RWPE1 (cell line): ENCODE measurements around the gene TMEM129.
"Not testable (repeated sequence)": the region's sequence is repeated elsewhere in the genome, so short reads cannot be mapped to it uniquely, and the experiment has no call there.

ENCODE experiments used
- CTCF ChIA-PET: fragments of 350-600 bp; sonication (Branson Sonifier 250); formaldehyde crosslinking; extraction: SDS; loops from one replicate; lab custom pipeline; 2021; lab: Yijun Ruan, JAX
- POLR2A ChIA-PET: fragments of 400-600 bp; formaldehyde crosslinking; extraction: SDS; loops from one replicate; lab custom pipeline; 2020; ENCODE audit warnings: antibody characterized with exemption; ENCODE audit not compliant: low non-redundant PET; lab: Yijun Ruan, JAX
- DNase-seq: peaks from one replicate; pipeline ENCODE4 v3.0.0; 2012; ENCODE audit warnings: low spot score
- H3K27ac ChIP-seq: fragments of 450-650 bp; 2 replicates; pipeline ENCODE4 v1.5.1; 2017
- TF ChIP-seq, protein P1 (sequence below): fragments of 450-650 bp; conservative IDR thresholded peaks from 2 replicates; pipeline ENCODE4 v1.5.1; 2017; ENCODE audit warnings: low read depth, mild to moderate bottlenecking

The TMEM129 gene

DNA sequence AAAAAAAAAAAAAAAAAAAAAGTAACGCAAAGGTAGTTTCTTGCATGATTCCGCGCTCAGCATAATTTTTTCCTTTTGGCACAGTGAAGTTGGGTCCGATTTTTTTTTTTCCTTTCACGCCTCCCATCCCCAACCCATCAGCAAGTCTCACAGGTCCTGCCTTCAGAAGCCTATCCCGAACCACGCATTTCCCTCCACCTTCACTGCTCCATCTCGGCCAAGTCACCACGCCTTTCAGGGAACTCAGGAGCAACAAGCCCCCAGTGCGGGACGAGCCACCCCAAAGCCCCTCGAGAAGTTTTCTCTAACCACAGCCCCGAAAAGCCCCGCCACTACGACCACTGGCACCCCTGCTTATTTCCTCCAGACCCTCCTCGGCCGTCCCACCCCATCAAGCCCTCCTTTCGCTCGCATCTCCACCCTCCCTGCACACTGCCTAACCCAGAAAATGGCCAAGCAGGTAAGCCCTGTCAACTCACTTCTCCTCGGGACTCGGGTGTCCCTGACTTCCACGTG lies 10.0 kb downstream of the TMEM129 start:
- TF ChIP-seq, protein P1, sequence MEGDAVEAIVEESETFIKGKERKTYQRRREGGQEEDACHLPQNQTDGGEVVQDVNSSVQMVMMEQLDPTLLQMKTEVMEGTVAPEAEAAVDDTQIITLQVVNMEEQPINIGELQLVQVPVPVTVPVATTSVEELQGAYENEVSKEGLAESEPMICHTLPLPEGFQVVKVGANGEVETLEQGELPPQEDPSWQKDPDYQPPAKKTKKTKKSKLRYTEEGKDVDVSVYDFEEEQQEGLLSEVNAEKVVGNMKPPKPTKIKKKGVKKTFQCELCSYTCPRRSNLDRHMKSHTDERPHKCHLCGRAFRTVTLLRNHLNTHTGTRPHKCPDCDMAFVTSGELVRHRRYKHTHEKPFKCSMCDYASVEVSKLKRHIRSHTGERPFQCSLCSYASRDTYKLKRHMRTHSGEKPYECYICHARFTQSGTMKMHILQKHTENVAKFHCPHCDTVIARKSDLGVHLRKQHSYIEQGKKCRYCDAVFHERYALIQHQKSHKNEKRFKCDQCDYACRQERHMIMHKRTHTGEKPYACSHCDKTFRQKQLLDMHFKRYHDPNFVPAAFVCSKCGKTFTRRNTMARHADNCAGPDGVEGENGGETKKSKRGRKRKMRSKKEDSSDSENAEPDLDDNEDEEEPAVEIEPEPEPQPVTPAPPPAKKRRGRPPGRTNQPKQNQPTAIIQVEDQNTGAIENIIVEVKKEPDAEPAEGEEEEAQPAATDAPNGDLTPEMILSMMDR, result no peak
- DNase-seq, result no peak
- POLR2A ChIA-PET, result no interaction called here
- CTCF ChIA-PET, result no interaction called here
- peak overlapping the region; percentile 96 for H3K27ac ChIP-seq

DNA sequence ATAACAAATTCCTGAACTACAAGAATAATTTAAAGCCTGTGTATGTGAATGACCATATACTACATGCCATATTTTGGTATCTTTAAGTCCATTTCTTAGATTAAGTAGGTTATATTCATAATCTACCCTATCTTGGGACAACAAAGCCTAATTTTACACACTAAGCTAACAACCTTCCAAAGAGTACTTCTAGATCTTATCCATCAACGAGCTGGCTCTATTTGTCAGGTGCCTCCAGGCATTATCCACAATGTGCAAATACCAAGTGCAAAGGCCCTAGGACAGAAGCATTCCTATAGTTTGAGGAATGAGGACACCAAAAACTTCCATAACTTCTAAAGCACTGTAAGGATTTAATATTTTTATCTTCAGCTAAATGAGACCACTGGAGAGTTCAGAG lies 12.5 kb downstream of the TMEM129 start:
- CTCF ChIA-PET, result interaction anchor here (0.6 to 1.2 kb wide), 2 partner anchors 8 to 323 kb away, joined by 3 read pairs; no protein-coding TSS in a partner anchor
- no peak for DNase-seq

DNA sequence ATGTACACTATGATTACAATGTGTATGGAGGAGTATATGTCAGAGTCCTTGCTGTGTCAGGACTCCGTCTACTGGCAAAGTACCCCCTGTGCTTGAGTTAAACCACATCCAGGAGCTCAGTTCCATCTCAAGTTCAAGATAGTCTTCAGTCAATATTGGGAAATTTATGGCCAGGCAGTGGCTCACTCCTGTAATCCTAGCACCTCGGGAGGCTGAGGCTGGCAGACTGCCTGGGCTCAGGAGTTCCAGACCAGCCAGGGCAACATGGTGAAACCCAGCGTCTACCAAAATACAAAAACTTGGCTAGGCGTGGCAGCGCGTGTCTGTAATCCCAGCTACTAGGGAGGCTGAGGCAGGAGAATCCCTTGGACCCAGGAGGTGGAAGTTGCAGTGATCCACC lies 14.8 kb downstream of the TMEM129 start:
- CTCF ChIA-PET, result no interaction called here
- TF ChIP-seq, protein P1, result no peak
- peak overlapping the region; percentile 18; the same call in 1 of the 2 replicates for H3K27ac ChIP-seq
- no peak for DNase-seq
- POLR2A ChIA-PET, result no interaction called here

More for the DNA sequence above, 12.5 kb downstream of the TMEM129 start:
- TF ChIP-seq, protein P1, result no peak
- POLR2A ChIA-PET, result no interaction called here
- H3K27ac ChIP-seq, result no peak overlapping the region

DNA sequence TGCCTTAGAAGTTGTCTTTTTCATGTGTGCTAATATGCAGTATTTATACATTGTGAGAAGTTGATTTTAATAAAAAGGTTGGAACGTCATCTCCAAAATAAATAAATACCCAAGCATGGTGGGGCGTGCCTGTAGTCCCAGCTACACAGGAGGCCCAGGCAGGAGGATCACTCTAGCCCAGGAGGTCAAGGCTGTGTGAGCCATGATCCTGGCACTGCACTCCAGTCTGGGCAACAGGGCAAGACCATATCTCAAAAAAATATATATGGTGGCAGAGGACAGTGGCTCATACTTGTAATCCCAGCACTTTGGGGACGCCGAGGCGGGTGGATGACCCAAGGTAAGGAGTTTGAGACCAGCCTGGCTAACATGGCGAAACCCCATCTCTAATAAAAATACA lies 15.4 kb downstream of the TMEM129 start:
- CTCF ChIA-PET, result no interaction called here

DNA sequence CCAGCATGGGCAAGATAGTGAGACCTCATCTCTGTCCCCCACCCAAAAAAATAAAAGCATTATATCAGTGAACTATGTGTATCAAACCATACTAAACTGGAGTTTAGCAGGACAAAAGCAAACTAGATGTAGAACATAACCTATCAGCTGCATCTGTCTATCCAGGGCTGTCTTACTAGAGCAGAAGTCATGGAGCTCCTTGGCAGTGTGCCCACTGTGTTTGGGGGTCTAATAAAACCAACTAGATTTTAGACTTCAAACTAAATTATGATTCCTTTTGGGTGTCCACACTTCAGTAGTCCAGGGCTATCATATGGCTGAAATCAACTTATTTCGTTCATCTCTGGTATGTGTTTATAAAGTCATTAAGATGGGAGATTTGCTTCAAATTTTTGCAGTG lies 17.3 kb downstream of the TMEM129 start:
- ChIA-PET POLR2A (no interaction called here), CTCF (no interaction called here)
- no peak overlapping the region for H3K27ac ChIP-seq
- TF ChIP-seq, protein P1, result no peak
- DNase-seq, result no peak

More for the DNA sequence above, 15.4 kb downstream of the TMEM129 start:
- TF ChIP-seq, protein P1, result no peak
- POLR2A ChIA-PET, result no interaction called here
- DNase-seq, result no peak
- H3K27ac ChIP-seq, result 0 out of 2 replicates have a peak overlapping the region, but pooled peaks have one; percentile 10

DNA sequence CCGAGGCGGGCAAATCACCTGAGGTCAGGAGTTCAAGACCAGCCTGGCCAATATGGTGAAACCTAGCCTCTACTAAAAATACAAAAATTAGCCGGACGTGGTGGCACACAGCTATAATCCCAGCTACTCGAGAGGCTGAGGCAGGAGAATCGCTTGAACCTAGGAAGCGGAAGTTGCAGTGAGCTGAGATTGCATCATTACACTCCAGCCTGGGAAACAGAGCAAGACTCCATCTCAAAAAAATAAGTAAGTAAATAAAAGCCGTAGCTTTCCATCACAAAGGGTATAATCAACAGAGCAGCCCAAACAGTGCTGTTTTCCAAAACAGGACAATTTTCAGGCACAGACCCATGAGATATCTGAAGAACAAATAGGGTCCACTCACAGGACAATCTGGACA lies 19.5 kb downstream of the TMEM129 start:
- DNase-seq, POLR2A ChIA-PET: not testable (repeated sequence)
- H3K27ac ChIP-seq, result 0 out of 2 replicates have a peak overlapping the region, but pooled peaks have one; percentile 18
- CTCF ChIA-PET, result interaction anchor here (1.2 kb wide), 1 partner anchor 8 kb away, joined by 5 read pairs; no protein-coding TSS in a partner anchor

DNA sequence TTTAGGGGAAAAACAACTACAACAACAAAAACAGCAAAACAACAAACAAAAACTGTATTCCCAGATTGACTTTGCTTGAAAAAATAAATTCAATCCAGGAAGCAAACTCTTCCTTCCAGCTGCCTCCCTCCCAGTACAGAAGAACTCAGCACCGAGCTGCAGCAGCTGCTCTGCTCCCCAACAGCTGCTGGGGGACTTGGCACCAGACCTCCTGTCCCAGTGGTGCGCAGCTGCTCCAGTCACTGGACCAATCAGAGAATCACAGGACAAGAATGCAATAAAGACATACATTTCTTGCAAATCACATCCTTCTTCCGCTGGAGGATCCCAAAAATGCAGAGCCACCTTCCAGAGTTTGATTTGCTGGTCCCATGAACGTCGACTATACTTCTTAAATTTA lies 25.2 kb downstream of the TMEM129 start:
- TF ChIP-seq, protein P1, result no peak
- POLR2A ChIA-PET, result no interaction called here
- DNase-seq, result no peak
- CTCF ChIA-PET, result interaction anchor here (0.6 kb wide), 1 partner anchor 113 kb away, joined by 4 read pairs; no protein-coding TSS in a partner anchor
- peak overlapping the region; percentile 42 for H3K27ac ChIP-seq
